Caki2 (cell line): ENCODE results near the gene KNTC1. TPM values are rescaled to one million over a fixed set of nuclear protein-coding genes. Genes with fewer than 3 reads are reported as not detected.
"Not testable (repeated sequence)": the region's sequence is repeated elsewhere in the genome, so short reads cannot be mapped to it uniquely, and the experiment has no call there.

Source experiments
- DNase-seq: peaks from one replicate; pipeline ENCODE4 v3.0.0-alpha.2; 2015; ENCODE audit warnings: low read depth
- in situ Hi-C: cut with HindIII; loops from 2 replicates; pipeline ENCODE4 v1.10.0; 2016; ENCODE audit warnings: low sequenced_read_pairs, low pct_unique_long_range_greater_than_20kb, mixed read lengths
- total RNA-seq: library from RNA; depleted of rRNA; stranded (reverse); fragments of >200 nt; shearing (Covaris generic); gene quantifications from 2 replicates; pipeline ENCODE4 v1.2.3, GENCODE V29; 2014; ENCODE audit warnings: low replicate concordance

KNTC1 gene
- total RNA-seq, 1 experiment from 2014 or later = 32.6 TPM

DNA sequence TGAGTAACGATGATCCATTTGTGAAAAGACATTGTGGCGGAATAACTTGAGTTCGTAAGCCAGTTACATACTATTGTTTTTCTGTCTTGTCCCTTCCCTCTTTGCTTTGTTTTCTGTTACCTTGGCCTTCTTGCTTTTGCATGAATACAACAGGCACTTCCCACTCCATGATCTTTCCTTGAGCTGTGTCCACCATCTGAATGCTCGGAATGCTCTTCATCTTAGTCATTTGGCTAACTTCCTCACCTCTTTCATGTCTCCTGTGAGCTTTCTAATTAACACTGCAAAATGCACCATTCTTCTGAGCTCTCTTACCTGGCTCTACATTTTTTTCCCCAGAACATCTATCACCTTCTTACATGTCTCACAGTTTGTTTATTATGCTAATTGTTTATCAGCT is 10.0 kb downstream of the KNTC1 start:
- no peak for DNase-seq
- in situ Hi-C loops = loop anchor here (25.0 kb wide), 1 partner anchor 225 kb away; the partner anchor contains the start of genes CCDC62 and DENR

GRCh38 chr12:122538496-122538895 is 11.4 kb downstream of the KNTC1 start:
- in situ Hi-C loops = loop anchor here (25.0 kb wide), 1 partner anchor 224 kb away; the partner anchor contains the start of genes CCDC62 and DENR
- DNase-seq = no peak

GRCh38 chr12:122544537-122544936 is 17.5 kb downstream of the KNTC1 start:
- in situ Hi-C loops = loop anchor here (25.0 kb wide), 1 partner anchor 218 kb away; the partner anchor contains the start of genes CCDC62 and DENR

DNA sequence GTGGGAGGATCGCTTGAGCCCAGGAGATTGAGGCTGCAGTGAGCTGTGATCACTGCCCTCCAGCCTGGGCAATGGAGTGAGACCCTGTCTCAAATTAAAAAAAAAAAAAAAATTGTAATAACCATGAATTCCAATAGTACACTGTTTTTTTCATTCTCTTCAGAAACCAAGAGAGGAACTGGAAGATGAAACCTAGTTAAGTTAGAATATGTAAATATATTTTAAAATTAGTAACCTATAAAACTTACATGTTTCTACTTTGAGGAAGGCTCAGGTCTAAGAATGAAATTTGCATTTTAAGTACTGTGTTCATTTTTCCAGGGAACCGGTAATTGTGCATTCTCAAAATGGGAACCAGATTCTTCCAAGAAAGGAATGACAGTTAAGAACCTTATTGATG is 18.8 kb downstream of the KNTC1 start:
- in situ Hi-C loops = loop anchor here (25.0 kb wide), 1 partner anchor 216 kb away; the partner anchor contains the start of genes CCDC62 and DENR
- no peak for DNase-seq

More at GRCh38 chr12:122544537-122544936, 17.5 kb downstream of the KNTC1 start:
- DNase-seq = no peak

DNA sequence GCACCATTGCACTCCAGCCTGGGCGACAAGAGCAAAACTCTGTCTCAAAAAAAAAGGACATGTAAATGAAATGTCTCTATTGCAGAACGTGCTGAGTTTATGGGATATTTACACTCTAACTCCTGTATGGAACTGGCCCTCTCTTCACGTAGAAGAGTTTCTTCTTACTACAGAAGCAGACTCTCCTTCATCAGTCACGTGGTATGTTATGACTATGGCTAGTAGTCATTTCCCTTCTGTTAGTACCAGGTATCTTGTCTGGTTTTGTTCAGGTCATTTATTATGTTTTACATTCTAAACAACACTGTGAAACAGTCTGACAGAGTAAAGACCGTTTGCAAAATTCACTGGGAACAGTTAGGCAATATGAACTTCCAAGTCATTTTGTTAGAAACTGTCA is 20.3 kb downstream of the KNTC1 start:
- DNase-seq = no peak
- in situ Hi-C loops = loop anchor here (25.0 kb wide), 1 partner anchor 215 kb away; the partner anchor contains the start of genes CCDC62 and DENR

DNA sequence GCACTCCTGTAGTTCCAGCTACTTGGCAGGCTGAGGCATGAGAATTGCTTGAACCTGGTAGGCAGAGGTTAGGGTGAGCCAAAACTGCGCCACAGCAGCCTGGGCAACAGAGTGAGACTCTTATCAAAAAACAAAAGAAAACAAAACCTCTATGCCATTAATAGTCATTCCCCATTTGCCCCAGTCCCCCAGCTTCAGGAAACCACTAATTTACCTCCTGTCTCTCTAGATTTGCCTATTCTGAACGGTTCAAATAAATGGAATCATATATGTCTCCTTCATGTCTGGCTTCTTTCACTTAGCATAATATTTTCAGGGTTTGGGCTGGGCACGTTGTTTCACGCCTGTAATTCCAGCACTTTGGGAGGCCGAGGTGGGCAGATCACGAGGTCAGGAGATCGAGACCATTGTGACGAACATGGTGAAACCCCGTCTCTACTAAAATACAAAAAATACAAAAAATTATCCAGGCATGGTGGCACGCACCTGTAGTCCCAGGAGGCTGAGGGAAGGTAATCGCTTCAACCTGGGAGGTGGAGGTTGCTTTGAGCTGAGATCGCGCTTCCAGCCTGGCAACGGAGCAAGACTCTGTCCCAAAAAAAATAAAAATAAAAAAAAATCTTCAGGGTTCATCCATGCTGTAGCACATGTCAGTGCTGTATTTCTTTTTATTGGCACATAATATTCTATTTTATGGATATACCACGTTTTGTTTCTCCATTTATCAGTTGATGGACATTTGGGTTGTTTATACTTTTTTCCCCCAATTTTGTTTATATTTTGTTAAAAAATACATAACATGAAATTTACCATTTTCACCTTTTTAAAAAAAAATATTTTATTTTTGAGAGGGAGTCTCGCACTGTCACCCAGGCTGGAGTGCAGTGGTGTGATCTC is 31.9 kb downstream of the KNTC1 start:
- in situ Hi-C loops = no loop called here

DNA sequence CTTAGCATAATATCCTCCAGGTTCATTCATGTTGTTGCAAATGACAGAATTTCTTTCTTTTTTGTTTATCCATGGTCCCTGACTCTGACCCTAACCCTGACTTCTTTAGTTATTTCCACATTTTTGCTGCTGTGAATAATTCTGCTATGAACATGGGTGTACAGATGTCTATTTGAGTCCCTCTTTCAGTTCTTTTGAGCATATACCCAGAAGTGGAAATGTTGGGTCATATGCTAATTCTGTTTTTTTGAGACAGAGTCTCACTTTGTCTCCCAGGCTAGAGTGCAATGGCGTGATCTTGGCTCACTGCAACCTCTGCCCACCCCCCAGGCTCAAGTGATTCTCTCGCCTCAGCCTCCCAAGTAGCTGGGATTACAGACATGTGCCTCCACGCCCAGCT is 33.1 kb downstream of the KNTC1 start:
- in situ Hi-C loops = no loop called here
- no peak for DNase-seq

More for the DNA sequence above, 31.9 kb downstream of the KNTC1 start:
- DNase-seq = no peak

DNA sequence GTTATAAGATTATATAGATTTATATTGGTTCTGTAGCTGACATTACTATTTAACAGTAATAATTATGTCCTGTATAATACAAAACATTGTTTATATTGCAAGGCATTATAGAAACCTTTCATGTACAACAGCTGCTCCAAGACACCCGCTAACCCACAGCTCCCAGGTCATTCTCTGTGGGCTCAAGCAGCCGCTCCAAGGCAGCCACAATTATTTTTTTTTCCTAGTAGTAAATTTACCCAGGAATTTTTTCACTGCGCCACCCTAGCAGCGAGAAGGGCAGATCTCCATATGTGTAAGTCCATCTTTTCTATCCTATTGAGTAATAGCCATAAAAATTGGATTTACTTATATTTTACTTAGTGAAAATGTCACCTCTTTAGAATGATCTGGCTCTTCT is 36.3 kb downstream of the KNTC1 start:
- in situ Hi-C loops = no loop called here
- DNase-seq = no peak

DNA sequence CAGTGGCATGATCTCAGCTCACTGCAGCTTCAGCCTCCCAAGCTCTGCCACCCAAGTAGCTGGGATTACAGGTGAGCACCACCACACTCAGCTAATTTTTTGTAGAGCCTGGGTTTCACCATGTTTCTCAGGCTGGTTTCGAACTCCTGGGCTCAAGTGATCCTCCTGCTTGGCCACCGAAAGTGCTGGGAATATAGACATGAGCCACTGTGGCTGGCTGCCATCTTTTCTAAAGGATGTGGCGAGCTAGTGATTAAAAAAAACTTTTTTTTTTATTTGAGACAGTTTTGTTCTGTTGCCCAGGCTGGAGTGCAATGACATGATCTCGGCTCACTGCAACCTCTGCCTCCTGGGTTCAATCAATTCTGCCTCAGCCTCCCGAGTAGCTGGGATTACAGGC is 39.8 kb downstream of the KNTC1 start:
- DNase-seq, in situ Hi-C loops: not testable (repeated sequence)

DNA sequence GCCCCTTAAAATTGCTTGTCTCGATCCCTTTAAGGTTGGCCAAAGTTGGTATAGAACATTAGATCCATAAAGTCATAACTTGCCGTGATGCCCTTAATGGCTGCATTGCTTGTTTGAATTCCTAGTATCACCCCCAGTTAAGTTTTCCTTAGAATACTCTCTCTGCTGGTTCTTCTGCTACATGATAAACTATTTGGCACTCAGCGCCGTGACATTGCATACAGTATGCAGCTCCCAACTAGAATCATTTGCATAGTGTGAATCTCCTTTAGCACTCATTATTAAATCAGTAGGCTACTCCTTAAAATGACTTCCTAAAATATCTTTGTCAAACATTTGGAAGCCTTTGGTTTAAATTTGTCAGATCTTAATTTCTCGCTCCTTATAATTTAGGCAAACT is 42.2 kb downstream of the KNTC1 start:
- no peak for DNase-seq
- in situ Hi-C loops = no loop called here

DNA sequence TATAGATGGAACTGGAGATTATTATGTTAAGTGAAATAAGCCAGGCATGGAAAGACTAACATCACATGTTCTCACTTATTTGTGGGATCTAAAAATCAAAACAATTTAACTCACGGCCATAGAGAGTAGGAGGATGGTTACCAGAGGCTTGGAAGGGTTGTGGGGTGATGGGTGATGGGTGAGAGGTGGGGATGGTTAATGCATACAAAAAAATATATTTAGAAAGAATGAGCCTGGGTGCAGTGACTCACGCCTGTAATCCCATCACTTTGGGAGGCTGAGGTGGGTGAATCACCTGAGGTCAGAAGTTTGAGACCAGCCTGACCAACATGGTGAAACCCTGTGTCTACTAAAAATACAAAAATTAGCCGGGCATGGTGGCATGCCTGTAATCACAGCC is 43.0 kb downstream of the KNTC1 start:
- in situ Hi-C loops = not testable (repeated sequence)
- peak; percentile 84 for DNase-seq

- DNase-seq = no peak
- in situ Hi-C loops = no loop called here
Measured at GRCh38 chr12:122571821-122572220, 44.8 kb downstream of the KNTC1 start.

DNA sequence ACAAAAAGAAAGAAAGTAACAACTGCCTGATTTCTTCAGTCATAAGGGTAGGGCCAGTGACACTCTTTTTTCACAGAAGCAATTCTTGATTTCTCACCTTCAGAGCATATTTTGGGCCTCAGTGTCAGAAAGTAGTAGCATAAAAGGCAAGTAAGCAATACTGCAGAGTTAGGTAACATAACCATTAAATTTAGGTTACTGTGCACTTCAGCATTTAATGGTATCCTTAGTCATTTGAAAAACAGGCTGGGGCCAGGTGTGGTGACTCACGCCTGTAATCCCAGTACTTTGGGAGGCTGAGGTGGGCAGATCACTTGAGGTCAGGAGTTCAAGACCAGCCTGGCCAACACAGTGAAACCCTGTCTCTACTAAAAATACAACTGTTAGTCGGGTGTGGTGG is 56.2 kb downstream of the KNTC1 start:
- not testable (repeated sequence) for DNase-seq

GRCh38 chr12:122584177-122584863 is 57.3 kb downstream of the KNTC1 start:
- DNase-seq = no peak

More for the DNA sequence above, 56.2 kb downstream of the KNTC1 start:
- in situ Hi-C loops = not testable (repeated sequence)

DNA sequence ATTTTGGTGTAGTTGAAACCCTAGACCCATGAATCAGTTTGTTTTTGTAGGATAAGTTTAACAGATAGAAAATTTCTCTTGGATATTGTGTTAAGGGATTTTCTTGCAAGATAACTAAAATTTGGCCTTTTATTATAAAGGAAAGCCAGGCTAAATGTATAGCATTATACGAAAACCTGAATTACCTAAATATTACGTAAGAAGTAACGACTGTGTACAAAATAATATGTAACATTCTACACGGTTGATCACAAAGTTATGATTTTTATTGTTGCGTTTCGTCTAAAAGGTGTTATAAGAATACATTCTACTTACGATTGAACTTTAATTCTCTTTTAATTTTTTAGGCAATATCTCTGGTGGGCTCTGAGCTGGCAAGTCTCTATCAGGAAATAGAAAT is 63.9 kb downstream of the KNTC1 start:
- in situ Hi-C loops = no loop called here
- no peak for DNase-seq

More at GRCh38 chr12:122584177-122584863, 57.3 kb downstream of the KNTC1 start:
- in situ Hi-C loops = no loop called here

DNA sequence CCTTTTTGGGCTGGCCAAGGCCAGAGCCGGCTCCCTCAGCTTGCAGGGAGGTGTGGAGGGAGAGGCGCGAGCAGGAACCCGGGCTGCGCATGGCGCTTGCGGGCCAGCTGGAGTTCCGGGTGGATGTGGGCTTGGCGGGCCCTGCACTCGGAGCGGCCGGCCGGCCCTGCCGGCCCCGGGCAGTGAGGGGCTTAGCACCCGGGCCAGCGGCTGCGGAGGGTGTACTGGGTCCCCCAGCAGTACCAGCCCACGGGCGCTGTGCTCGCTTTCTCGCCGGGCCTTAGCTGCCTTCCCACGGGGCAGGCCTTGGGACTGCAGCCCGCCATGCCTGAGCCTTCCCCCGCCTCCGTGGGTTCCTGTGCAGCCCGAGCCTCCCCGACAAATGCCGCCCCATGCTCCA is 64.9 kb downstream of the KNTC1 start:
- DNase-seq, in situ Hi-C loops: not testable (repeated sequence)

- in situ Hi-C loops, DNase-seq: not testable (repeated sequence)
Measured at GRCh38 chr12:122592543-122592942, 65.5 kb downstream of the KNTC1 start.

DNA sequence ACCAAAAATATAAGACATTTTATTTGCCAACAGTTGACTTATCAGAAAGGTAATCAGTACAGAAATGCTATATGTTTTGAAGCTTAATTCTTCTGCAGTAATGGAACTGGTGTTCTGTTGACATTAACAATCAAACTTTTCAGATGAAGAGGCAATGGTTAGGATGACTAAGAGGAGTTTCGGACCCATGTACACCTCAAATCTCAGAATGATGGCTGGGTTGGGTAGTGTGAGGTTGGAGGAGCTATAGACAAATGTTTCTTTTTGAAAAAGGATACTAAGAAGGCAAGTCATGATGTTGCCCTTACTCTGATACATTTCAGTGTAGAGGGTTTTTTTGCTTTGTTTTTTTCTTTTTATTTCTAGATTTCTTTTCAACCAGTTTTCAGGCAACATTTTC is 66.9 kb downstream of the KNTC1 start:
- in situ Hi-C loops = no loop called here
- no peak for DNase-seq

DNA sequence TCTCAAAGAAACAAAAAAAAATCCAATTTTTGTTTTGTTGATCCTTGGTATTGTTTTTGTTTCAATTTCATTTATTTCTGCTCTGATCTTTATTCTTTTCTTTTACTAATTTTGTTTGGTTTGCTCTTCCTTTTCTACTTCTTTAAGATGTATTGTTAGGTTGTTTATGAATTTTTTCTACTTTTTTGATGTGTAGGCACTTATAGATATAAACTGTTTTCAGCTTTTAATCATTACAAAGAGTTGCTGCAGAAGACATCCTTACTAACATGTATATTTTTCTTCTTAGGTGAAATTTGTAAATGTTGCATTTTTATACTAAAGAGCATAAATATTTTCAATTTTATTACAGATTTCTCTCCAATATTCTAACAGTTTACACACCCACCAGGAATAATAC is 69.8 kb downstream of the KNTC1 start:
- in situ Hi-C loops = no loop called here

More for the DNA sequence above, 69.8 kb downstream of the KNTC1 start:
- DNase-seq = no peak
